PFSK-1 (cell line): ENCODE results near the gene GUCY1A2.

Experiments
- FOXP2 ChIP-seq: optimal IDR thresholded peaks from 2 replicates; pipeline ENCODE3; 2011; ENCODE audit warnings: borderline replicate concordance, control low read depth, inconsistent platforms; ENCODE audit not compliant: insufficient read depth; ENCODE audit errors: extremely low read length, extremely low read depth
- POLR2AphosphoS5 ChIP-seq: IDR thresholded peaks from 2 replicates; pipeline ENCODE4 v1.6.1; 2012; ENCODE audit warnings: low read depth, mild to moderate bottlenecking, control low read depth, low read length, moderate library complexity
- REST ChIP-seq, 2 experiments: IDR thresholded peaks; 2 replicates each; pipeline versions ENCODE4 v1.6.1 to v1.8.0; 2011 to 2012; ENCODE audit warnings: low read depth in 2 of 2, low read length in 2 of 2, control low read depth in 1 of 2, inconsistent platforms in 1 of 2, mild to moderate bottlenecking in 1 of 2, moderate library complexity in 1 of 2; ENCODE audit not compliant: insufficient read depth in 1 of 2
- SIN3A ChIP-seq: IDR thresholded peaks from 2 replicates; pipeline ENCODE4 v1.6.1; 2012; ENCODE audit warnings: mild to moderate bottlenecking, low read length, moderate library complexity, borderline replicate concordance; ENCODE audit not compliant: insufficient read depth
- TAF1 ChIP-seq: IDR thresholded peaks from 2 replicates; pipeline ENCODE4 v1.6.1; 2012; ENCODE audit warnings: low read length, control low read depth, borderline replicate concordance; ENCODE audit not compliant: insufficient read depth

DNA sequence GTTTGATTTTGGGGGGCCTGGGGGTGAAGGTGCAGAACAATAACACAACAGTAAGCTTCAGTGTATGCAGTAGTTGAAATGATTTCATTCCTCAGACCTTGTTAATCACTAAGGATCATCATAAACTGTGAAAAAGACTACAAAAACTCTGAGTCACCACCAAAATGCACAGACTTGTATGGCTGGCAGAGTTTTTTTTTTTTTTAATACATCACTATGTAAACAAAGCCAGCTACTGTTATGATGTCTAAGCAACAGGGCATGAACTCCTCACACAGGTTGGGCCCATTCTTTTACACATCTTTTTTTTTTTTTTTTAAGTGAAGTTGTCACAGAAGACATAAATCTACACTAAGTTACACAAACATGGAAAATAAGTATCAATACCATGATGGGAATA is 311.9 kb downstream of the GUCY1A2 start:
- TF ChIP-seq SIN3A (no peak), TAF1 (no peak), POLR2AphosphoS5 (no peak), REST (IDR thresholded peaks at IDR 0.05; ENCODE audit: insufficient read depth in 1 of 2, low read depth in 2 of 2, low read length in 2 of 2) (no peak), FOXP2 (no peak)
